Caco-2 (cell line): Measurements from ENCODE around the gene PNPLA3. TPM values are rescaled to one million over a fixed set of nuclear protein-coding genes. Genes with fewer than 3 reads are reported as not detected.

Experiments
- BruUV-seq: library from RNA; stranded (reverse); fragments of 400-500 nt; replicated peaks from 2 replicates; lab custom pipeline; 2021; lab: Mats Ljungman, UMichigan
- CTCF ChIA-PET: fragments of 300-600 bp; sonication (Branson Sonifier 250); formaldehyde crosslinking; loops from one replicate; lab custom pipeline; 2022; ENCODE audit warnings: antibody characterized with exemption; lab: Charles Lee
- POLR2A ChIA-PET: fragments of 300-600 bp; sonication (Branson Sonifier 250); formaldehyde crosslinking; loops from one replicate; lab custom pipeline; 2022; ENCODE audit warnings: antibody characterized with exemption; lab: Charles Lee
- DNase-seq, 2 experiments: peaks; one replicate each; pipeline versions ENCODE4 v3.0.0 to v3.0.0-alpha.2; 2020 to 2022
- H3K27me3 ChIP-seq: replicated peaks from 2 replicates; pipeline ENCODE4 v1.6.0; 2011; ENCODE audit warnings: low read length; ENCODE audit not compliant: control insufficient read depth, insufficient read depth
- H3K36me3 ChIP-seq: 2 replicates; pipeline ENCODE4 v1.5.1; 2011; ENCODE audit warnings: low read length; ENCODE audit not compliant: control insufficient read depth, insufficient read depth
- H3K4me1 ChIP-seq: fragments of 250-450 bp; sonication (Bioruptor Pico); 2 replicates; pipeline ENCODE4 v1.5.1; 2020; ENCODE audit warnings: mild to moderate bottlenecking
- H3K4me3 ChIP-seq: 2 replicates; pipeline ENCODE4 v1.5.1; 2011; ENCODE audit warnings: low read depth, mild to moderate bottlenecking, control low read depth, low read length
- H3K9me3 ChIP-seq: fragments of 250-450 bp; sonication (Bioruptor Pico); 2 replicates; pipeline ENCODE4 v1.5.1; 2020; ENCODE audit warnings: mild to moderate bottlenecking, moderate library complexity
- H3K27ac Mint-ChIP-seq: one replicate; pipeline ENCODE4 v1.8.0; 2022; ENCODE audit warnings: mixed read lengths; ENCODE audit not compliant: unreplicated experiment
- H3K27me3 Mint-ChIP-seq: one replicate; pipeline ENCODE4 v1.8.0; 2022; ENCODE audit warnings: mixed read lengths; ENCODE audit not compliant: insufficient read depth, unreplicated experiment
- H3K36me3 Mint-ChIP-seq: one replicate; pipeline ENCODE4 v1.8.0; 2022; ENCODE audit warnings: mild to moderate bottlenecking, mixed read lengths; ENCODE audit not compliant: insufficient read depth, unreplicated experiment
- H3K4me1 Mint-ChIP-seq: one replicate; pipeline ENCODE4 v1.8.0; 2022; ENCODE audit warnings: low read depth, mixed read lengths; ENCODE audit not compliant: unreplicated experiment
- H3K4me3 Mint-ChIP-seq: one replicate; pipeline ENCODE4 v1.8.0; 2022; ENCODE audit warnings: mild to moderate bottlenecking, moderate library complexity, mixed read lengths; ENCODE audit not compliant: unreplicated experiment
- H3K9me3 Mint-ChIP-seq: one replicate; pipeline ENCODE4 v1.8.0; 2022; ENCODE audit warnings: mixed read lengths; ENCODE audit not compliant: unreplicated experiment
- CTCF ChIP-seq, 2 experiments: fragments of 200-600 bp in 1 of 2; IDR thresholded peaks; 1 replicate in 1 of 2; 2 replicates in 1 of 2; pipeline versions ENCODE4 v1.5.1 to v1.8.0; 2011 to 2022; ENCODE audit warnings: antibody characterized with exemption in 1 of 2, control low read depth in 1 of 2, inconsistent platforms in 1 of 2, low read depth in 1 of 2, low read length in 1 of 2, mild to moderate bottlenecking in 1 of 2, moderate library complexity in 1 of 2; ENCODE audit not compliant: insufficient read depth in 1 of 2, severe bottlenecking in 1 of 2, unreplicated experiment in 1 of 2
- intact Hi-C: fragments of 100-400 bp; cut with micrococcal nuclease; formaldehyde crosslinking; loops from one replicate; pipeline ENCODE4 v1.10.0; 2022; ENCODE audit not compliant: unreplicated experiment
- total RNA-seq: library from RNA; stranded (reverse); gene quantifications from 2 replicates; pipeline ENCODE4 v1.2.3, GENCODE V29; 2022

PNPLA3 gene
- total RNA-seq, 1 experiment from 2014 or later: 5.0 TPM

- no peak for DNase-seq
- no peaks in the 10 kb centered on the region for H3K9me3 Mint-ChIP-seq
- Histone ChIP-seq H3K4me3 (peak overlapping the region; percentile 91), H3K4me1 (peaks cover 20% of the 10 kb centered on the region), H3K36me3 (0 out of 2 replicates have a peak, but pooled peaks cover 1% of the 10 kb centered on the region), H3K9me3 (no peaks in the 10 kb centered on the region), H3K27me3 (no peaks in the 10 kb centered on the region)
- peaks cover 10% of the 10 kb centered on the region for H3K36me3 Mint-ChIP-seq
- H3K4me3 Mint-ChIP-seq: peak overlapping the region; percentile 74
- peaks cover 3% of the 10 kb centered on the region for H3K27me3 Mint-ChIP-seq
- no peak overlapping the region for H3K27ac Mint-ChIP-seq
- no TSS peak for BruUV-seq
- intact Hi-C loops: loop anchor here (2.0 kb wide), 1 partner anchor 22 kb away; no protein-coding TSS in a partner anchor
- no peaks in the 10 kb centered on the region for H3K4me1 Mint-ChIP-seq
- no peak for TF ChIP-seq CTCF (IDR thresholded peaks at IDR 0.05; ENCODE audit: insufficient read depth in 1 of 2, low read depth in 1 of 2, low read length in 1 of 2, severe bottlenecking in 1 of 2, unreplicated experiment in 1 of 2)
- POLR2A ChIA-PET: no interaction called here
- CTCF ChIA-PET: no interaction called here
These were observed 1.3 kb downstream of the PNPLA3 start for GRCh38 chr22:43924877-43925276.

DNA sequence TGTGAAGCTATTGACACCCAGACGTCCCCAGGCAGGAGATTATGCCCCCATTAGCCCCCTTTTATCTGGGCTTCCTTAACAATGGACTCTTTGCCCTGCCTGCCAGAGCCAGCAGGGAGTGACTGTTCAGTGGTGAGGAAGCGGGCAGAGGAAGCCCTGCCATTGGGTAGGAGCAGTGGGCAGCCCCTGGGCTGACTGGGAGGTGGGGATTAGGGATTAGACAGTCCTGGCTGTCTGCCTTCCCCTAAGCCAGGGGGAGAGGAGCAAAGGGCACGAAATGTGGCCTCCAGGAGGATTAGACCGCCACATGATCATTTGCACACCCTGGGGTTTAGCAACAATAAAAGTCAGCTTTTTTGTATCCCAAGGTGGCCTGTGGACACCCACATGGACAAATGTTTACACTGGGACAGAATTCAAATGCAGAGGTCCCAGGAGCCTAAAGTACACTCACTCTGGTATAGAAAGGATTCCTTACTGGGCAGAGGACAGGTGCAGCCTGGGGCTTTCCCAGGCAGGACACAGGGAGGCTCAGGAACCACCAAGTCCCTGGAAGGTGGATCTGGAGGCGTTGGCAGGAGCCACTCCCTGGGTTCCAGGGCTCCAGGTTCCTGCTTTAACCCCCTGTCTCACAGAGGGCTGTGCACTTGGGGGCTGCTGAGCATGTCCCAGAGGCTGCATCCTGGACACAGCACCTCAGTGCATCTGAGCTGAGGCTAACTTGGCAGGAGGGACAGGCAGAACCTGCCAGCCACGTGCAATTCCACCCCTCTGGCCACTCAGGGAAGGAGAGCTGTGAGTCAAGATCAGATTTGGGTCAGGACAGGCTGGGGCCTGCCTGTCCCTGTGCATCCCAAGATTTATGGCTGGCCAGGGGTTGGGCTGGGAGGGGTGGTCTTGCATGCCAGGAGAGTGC, 2.1 kb downstream of the PNPLA3 start:
- TF ChIP-seq CTCF (IDR thresholded peaks at IDR 0.05; ENCODE audit: insufficient read depth in 1 of 2, low read depth in 1 of 2, low read length in 1 of 2, severe bottlenecking in 1 of 2, unreplicated experiment in 1 of 2): no peak
- Mint-ChIP-seq H3K36me3 (peaks cover 10% of the 10 kb centered on the region), H3K4me3 (peak overlapping the region; percentile 74), H3K9me3 (no peaks in the 10 kb centered on the region), H3K27ac (no peak overlapping the region), H3K4me1 (no peaks in the 10 kb centered on the region), H3K27me3 (peaks cover 2% of the 10 kb centered on the region)
- BruUV-seq: TSS peak; percentile 45
- Histone ChIP-seq H3K36me3 (peaks cover 3% of the 10 kb centered on the region; the same call in 1 of the 2 replicates), H3K4me1 (peaks cover 20% of the 10 kb centered on the region), H3K9me3 (no peaks in the 10 kb centered on the region), H3K4me3 (peak overlapping the region; percentile 7; the same call in 1 of the 2 replicates), H3K27me3 (no peaks in the 10 kb centered on the region)
- intact Hi-C loops: loop anchor here (2.0 kb wide), 1 partner anchor 21 kb away; no protein-coding TSS in a partner anchor
- POLR2A ChIA-PET: no interaction called here
- CTCF ChIA-PET: interaction anchor here (0.7 kb wide), 1 partner anchor 579 kb away, joined by 3 read pairs; no protein-coding TSS in a partner anchor
- peak; percentile 20 to 57 for DNase-seq

DNA sequence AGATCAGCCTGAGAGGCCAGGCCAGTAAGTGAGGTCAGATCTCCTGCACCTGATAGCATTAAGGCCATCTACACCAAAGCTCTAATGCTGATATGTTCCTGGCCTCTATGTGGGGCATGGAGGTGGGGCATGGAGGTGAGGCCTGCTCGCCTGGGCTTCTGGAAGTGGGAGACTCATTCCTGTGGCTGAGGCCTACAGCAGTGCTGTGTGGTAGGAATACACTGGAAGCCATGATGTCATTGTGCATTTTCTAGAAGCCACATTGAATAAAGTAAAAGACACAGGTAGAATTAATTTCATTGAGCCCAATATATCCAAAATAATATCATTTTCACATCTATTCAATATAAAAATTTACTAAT, 2.7 kb downstream of the PNPLA3 start:
- no peaks in the 10 kb centered on the region for H3K9me3 ChIP-seq
- Mint-ChIP-seq H3K4me3 (no peak overlapping the region), H3K4me1 (no peaks in the 10 kb centered on the region), H3K36me3 (peaks cover 10% of the 10 kb centered on the region), H3K9me3 (no peaks in the 10 kb centered on the region), H3K27ac (no peak overlapping the region), H3K27me3 (no peaks in the 10 kb centered on the region)
- BruUV-seq: no TSS peak
- no peaks in the 10 kb centered on the region for H3K27me3 ChIP-seq
- H3K4me1 ChIP-seq: peaks cover 20% of the 10 kb centered on the region
- CTCF ChIA-PET: interaction anchor here (0.7 kb wide), 1 partner anchor 580 kb away, joined by 3 read pairs; no protein-coding TSS in a partner anchor
- DNase-seq: no peak
- POLR2A ChIA-PET: no interaction called here
- intact Hi-C loops: no loop called here
- peaks cover 3% of the 10 kb centered on the region; the same call in 1 of the 2 replicates for H3K36me3 ChIP-seq
- TF ChIP-seq CTCF (IDR thresholded peaks at IDR 0.05; ENCODE audit: insufficient read depth in 1 of 2, low read depth in 1 of 2, low read length in 1 of 2, severe bottlenecking in 1 of 2, unreplicated experiment in 1 of 2): no peak
- no peak overlapping the region for H3K4me3 ChIP-seq
